NCI-H524 (cell line): ENCODE results near the gene TTC22.
A peak's percentile ranks its signal among the peaks of the same experiment; 100 is the strongest.

Source experiments
- DNase-seq, 2 experiments: peaks; one replicate each; lab custom pipeline; 2025; lab: John Stamatoyannopoulos, UW

Gene TTC22

DNA sequence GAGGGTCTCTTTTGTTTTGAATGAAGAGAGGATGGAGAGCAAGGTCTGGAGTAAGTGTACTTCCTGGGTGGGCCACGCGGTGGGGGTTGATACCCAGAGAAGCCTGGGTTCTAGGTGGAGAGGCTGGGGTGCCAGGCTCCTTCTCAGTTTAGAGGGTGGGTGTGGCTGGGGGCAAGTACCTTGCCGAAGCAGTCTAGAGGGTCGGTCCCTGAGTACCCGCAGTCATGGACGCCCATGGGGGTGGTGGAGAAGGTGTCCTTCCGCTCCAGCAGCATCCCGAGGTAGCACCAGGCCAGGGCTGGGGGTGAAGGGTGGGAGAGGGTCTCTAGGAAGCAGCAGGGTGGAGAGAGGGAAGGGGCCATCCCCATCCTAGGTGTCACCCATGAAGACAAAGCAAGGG is 14.3 kb downstream of the TTC22 start:
- DNase-seq, result no peak

DNA sequence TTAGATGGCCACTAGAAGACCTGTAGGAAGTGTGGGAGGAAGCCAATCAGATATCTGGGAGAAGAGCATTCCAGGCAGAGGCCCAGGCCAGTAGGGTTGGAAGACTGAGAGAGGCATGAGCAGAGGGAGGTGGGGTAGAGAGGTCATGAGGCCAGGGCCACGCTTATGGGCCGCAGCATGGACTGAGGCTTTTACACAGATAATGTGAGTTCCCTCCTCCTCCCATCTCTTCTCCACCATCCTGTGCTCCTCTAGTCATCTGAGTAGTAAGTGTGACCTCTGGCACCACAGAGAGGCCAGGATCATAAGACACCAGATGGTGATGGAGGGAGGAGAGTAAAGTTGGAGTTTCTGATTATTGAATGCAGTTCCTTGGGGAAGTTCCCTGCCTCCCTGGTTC is 17.1 kb downstream of the TTC22 start:
- DNase-seq, result no peak

DNA sequence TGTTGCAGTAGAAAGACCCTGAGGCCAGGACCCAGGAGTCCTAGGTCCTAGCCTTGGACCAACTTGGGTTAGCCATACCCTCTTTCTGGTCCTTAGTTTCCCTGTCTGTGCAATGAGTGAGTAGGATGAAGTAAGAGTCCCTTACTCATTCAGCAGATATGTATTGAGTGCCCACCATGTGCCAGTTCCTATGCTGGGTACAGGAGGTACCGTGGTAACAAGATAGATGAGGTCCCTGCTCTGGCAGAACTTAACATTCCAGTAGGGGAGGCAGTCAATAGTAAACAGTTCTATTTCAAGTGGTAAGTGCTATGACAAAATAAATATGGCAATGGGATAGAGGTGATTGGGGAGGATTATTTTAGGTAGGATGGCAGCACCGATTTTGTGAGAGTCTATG is 18.5 kb downstream of the TTC22 start:
- DNase-seq, result no peak

DNA sequence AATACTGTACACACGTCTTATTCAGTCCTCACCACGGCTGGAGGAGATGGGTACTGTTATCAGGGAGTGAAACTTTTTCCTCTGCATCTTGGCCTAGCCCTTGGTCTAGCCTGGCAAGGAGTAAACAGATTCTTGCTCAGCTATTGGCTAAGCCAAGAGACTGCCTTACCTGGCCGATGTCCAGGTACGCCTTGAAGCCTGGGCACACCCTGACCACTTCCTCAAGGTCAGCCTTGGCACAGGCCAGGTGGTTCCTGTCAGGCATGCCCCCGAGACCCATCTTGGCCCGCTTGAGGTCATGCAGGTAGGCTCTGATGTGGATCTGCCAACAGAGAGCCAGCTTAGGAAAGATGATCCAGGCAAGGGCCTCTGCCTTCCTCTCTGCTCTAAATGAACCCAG is 19.0 kb downstream of the TTC22 start:
- no peak for DNase-seq

DNA sequence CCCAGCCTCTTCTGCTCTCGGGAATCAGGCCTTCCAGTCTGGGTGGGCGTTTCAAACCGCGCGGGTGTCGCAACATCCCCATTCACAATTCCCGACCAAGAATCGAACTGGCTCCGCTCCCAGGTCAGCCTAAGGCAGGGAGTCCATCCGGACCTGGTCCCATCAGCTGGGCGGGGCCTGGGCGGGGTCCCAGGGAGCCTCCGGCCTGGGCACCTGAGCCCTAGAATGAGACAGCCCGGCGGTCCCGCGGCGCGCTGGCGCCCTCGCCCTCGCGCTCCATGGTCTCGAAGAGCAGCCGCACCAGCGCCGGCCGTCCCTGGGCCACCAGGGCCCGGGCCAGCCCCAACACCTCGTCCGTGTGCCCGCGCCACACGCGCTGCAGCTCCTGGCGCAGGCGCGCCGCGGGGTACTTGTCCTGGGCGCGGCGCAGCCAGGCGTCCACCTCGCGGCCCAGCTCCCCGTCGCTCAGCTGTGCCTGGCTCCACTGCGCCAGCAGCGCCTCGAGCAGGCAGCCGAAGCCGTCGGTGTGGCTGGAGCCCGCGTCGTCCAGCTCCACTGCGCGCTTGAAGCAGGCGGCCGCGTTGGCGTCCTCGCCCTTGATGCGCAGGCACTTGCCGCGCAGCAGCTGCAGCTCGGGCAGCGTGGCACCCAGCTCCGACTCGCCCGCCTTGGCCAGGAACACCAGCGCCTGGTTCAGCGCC is 19.9 kb downstream of the TTC22 start:
- DNase-seq, result peak in 1 of 2 experiments; percentile 54

DNA sequence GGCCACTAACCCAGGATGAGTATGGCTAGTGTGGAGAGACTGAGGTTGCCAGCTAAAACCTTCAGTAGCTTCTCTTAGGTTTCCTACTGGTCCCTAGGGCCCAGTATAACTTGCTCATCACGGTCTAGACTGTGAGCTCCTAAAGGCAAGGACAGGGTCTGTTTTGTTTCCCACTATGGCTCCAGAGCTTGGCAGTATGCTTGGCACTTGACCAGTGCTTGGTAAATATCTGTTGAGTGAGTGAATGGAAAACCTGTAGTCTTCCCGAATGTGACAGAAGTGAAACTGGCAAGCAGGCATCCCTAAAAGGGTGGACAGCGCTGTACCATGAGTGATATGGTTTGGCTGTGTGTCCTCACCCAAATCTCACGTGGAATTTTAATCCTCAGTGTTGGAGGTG is 23.7 kb downstream of the TTC22 start:
- DNase-seq, result no peak

DNA sequence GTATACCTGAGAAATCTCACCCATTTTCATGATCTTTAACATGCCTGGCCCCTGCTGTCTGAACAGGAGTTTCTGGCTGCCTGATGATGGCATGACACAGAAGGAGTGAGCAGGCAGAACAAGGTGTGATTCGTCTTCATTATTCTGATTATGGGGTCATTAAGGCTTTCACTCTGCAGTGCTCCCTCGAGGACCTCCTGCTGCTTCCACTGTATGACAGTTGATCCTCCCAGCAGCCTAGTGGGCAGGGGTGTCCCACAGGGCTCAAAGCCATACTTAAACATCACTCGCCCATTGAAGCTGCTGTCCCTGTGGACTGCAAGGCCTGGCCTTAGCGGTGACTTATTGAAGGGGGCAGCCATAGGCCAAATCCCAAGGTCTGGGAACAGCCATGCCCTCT is 24.1 kb downstream of the TTC22 start:
- no peak for DNase-seq

DNA sequence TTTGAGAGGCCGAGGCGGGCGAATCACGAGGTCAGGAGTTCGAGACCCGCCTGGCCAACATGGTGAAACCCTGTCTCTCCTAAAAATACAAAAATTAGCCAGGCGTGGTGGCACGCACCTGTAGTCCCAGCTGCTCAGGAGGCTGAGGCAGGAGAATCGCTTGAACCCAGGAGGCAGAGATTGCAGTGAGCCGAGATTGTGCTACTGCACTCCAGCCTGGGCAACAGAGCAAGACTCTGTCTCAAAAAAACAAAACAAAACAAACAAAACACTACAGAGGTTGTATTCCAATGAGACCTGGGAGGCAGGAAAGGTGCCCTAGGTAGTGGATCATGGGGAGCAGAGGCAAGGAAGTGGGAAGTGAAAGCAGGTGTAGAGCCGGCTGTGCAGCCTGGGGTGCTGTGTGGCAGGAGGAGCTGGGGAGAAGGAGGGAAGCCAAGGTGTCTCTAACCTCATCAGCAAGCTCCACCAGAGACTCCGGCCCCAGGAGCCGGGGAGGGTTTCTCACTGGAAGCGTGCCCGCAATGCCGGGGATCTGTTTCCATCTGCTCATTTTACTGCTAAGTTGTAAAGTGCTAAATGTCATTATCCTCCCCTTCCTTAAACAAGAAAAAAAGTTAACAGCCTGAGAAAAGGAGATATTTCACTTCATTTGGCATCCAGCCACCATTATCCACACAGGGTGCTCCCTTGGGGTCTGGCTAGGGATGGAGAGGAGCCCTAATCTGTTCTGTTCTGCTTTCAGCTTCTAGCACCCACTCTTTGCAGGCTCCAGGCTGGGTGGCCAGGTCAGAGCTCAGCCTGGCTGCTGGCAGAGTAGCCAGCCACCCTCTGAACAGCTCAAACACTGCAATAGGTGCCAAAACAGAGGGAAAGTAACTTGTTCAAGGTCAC is 25.0 kb downstream of the TTC22 start:
- peak; percentile 13 to 60 for DNase-seq

DNA sequence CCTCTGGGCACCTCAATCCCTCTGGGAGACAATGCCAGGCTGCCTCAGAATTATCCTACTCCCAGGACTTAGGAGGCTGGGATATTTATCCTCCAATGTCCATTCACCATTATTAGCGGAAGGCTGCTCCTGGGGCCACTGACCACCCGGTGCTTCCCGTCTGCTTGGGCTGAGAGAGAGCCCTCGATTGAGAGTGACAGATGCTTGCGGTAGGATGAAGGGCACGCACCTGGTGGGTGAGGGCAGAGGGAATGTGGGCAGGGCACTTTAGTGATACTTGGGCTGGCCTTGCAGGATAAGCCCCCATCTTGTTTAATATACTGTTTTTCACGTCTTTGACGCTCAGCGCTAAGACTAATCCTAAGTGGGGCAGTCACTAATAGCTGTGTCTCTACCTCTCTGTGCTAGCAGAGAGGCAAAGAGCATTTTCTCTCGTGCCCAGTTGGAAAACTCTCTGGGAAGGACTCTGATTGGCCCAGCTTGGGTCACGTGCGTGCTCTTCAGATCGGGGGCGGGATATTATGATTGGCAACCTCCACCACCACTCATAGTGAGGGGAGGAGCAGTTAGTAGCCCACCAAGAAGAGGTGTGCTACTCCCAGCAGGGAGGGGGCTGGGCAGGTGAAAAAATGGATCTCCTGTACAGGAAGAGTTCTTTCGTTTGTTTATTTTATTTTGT is 26.2 kb downstream of the TTC22 start:
- DNase-seq, result peak; percentile 83 to 88

DNA sequence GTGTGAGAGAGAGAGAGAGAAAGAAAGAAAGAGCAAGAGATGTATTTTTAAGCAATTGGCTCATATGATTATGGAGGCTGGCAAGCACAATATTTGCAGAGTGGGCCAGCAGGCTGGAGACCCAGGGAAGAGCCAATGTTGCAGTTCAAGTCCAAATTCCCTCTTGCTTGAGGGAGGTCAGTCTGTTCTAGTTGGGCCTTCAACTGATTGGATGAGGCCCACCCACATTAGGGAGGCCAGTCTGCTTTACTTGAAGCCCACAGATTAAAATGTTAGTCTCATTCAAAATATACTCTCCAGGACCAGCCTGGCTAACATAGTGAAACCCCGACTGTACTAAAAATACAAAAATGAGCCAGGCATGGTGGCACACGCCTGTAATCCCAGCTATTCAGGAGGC is 28.2 kb downstream of the TTC22 start:
- no peak for DNase-seq

DNA sequence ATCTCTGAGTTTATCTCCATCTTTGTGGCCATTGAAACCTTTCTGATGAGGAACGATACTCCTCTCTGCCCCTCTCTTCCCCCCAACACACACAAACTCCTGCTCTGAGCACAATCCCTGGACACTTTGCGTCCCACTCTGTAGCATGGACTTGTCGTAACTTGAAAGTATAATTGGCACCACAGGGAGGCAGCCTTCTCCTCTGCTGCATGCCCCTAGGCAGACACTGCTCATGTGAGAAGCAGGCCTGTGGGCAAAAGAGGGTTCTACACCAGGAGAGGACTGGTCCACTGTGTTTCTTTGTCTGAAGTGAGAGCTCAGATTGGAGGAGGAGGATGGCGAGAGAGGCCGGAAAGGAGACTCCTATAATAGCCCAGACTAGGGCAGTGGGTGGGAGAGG is 33.0 kb downstream of the TTC22 start:
- peak in 1 of 2 experiments; percentile 5 for DNase-seq

DNA sequence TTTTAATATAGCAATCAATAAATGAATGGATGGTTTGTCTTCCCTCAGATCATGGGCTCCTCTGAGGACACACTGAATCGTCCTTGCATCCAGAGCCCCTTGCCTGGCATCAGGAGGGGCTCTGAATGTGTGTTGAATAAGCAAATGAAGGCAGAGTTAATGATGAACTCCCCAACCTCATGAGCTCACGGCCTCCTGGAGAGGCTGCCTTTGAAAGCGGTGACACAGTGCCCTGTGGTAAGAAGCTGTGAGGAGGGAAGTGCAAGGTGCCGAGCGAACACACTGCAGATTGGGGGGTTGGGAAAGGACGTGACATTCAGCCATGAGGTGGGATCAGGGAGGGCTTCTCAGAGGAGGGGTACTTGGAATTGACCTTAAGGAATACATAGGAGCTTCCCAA is 33.6 kb downstream of the TTC22 start:
- no peak for DNase-seq

DNA sequence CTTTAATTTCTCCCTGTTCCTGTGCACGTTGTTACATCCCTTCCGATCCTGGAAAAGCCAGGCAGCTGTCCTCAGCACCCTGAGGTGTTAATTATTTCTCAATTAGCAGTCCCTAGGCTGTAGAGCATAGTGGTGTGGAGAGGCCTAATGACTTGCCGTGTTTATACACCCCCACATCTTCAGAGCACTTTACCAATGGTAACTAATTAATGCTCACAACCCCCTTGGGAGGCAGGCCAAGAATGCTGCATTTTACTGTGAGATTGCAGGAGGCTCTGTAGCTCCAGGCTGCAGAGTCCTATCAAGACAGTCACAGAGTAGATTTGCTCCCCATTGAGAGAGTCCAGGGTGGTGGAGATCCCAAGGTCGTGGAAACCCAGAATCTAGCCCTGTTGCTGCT is 34.4 kb downstream of the TTC22 start:
- DNase-seq, result no peak

DNA sequence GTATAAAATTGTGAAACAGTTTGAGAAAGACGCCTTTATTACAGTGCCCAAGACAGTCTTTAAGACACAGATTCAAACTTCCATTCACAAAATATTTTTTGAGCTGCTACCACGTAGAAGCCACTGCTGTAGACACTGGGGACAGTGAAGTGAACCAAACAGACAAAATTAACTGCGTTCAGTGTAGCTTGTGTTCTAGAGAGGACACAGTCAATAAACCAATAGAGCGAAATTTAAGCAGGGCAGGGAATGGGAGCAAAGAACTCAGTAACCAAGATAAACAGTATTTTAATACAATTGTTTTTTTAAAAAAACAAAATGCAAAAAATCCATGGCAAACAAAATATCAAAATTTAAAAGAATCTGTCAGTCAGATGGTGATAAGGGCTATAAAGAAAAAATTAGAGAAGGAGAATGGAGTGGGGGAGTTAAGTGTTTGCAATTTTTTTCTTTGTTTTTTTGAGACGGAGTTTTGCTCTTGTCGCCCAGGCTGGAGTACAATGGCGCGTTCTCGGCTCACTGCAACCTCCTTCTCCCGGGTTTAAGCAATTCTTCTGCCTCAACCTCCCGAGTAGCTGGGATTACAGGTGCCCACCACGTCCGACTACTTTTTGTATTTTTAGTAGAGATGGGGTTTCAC is 36.1 kb downstream of the TTC22 start:
- no peak for DNase-seq

DNA sequence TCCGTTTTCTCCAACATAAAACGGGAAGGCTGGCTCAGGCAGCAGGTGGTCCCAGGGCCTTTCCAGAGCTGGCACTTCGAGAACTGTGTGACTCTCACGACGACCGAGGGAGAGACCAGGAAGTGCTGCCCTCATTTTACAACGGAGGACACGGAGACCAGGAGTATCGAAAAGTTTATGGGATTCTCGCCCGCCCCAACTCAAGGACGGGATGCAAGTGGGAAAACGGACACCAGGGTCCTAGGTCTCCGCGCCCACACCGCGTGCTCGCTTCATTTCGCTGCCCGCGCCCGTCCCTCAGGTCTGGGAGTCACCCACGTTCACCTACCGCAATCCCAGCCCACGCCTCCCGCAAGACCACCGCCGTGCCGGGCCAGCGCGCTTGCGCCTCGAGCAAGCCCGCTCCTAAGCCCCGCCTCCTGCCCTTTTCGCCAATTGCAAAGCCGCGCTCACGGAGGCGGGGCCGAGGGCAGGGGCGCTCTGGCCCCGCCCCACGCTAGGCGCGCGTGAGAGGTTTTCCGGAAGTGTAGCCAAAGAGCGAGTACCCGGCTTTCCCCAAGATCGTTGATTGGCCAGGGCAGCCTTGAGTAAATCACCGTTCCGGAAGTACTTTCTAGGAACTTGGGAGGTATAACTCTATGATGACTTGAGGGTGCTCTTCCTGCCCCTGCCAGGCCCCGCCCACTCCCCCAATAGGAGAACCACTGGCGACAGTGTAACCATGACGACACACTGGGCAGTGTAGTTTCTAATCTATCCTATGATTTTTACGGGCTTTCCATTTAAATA is 36.8 kb downstream of the TTC22 start, which contains the start of gene PARS2:
TSS of gene PARS2 (minus strand) at position 391 of the 789 bp plus-strand sequence. CDS start 5,362 bp downstream, outside the sequence.
- peak; percentile 97 to 99 for DNase-seq

DNA sequence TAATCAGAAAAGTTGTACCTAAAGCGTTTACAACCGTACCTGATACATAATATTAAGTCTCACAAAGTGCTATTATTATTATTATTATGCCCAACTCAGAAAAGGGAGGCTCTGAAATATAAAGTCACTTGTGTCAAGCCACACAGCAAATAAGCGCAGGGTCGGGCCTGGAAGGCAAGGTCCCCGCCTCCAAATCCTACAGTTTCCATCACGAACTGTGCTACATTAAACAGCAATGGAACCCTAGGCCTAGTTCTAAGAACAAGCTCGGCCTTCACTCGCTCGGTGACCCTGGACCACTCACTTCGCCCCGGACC is 37.3 kb downstream of the TTC22 start:
- no peak for DNase-seq

DNA sequence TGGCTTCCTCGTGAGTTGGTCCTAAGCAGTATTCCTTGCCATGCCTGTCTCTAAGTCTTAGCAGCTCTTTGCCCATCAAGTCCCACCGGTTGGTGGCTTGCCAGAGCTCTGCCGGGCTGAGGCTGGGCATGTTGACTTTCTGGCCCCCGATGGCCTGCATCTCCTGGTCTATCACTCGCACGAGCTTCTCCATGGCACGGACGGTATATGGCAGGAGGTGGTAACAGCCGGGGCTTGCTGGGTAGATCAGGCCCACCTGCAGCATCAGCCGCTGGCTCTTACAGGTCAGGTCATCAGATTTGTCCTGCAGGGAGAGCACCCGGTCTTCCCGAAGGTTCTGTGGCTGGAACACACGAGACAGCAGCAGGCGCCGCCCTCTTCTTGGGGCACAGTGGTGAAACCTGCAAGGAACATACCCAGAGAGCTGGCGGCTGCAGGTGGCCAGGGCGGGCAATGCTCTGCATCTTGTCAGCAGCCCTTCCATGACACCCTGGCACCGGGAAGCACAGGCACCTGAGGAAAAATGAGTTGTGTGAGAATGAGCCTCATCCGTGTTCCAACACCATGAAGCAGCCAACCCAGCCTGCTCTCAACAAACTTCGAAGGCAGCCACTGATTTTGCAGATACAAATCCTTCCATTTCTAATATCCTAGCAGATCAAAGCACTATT is 42.3 kb downstream of the TTC22 start:
- no peak for DNase-seq

DNA sequence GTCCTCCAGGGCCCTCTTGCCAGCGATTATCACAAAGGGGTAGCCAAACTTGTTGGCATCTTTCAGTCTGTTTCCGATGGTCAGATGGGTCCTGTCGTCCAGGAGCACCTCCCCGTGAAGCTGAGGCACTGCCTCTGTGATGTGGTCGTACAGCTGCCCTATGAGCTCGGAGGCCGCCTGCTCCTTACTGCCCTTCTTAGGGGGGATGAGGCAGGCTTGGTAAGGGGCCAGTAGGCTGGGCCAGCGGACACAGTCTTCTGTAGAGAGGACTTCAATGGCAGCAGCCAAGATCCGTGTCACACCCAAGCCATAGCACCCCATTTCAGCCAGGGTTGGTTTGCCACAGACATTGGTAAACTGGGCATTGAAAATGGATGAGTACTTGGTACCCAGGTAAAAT is 43.3 kb downstream of the TTC22 start:
- DNase-seq, result no peak

DNA sequence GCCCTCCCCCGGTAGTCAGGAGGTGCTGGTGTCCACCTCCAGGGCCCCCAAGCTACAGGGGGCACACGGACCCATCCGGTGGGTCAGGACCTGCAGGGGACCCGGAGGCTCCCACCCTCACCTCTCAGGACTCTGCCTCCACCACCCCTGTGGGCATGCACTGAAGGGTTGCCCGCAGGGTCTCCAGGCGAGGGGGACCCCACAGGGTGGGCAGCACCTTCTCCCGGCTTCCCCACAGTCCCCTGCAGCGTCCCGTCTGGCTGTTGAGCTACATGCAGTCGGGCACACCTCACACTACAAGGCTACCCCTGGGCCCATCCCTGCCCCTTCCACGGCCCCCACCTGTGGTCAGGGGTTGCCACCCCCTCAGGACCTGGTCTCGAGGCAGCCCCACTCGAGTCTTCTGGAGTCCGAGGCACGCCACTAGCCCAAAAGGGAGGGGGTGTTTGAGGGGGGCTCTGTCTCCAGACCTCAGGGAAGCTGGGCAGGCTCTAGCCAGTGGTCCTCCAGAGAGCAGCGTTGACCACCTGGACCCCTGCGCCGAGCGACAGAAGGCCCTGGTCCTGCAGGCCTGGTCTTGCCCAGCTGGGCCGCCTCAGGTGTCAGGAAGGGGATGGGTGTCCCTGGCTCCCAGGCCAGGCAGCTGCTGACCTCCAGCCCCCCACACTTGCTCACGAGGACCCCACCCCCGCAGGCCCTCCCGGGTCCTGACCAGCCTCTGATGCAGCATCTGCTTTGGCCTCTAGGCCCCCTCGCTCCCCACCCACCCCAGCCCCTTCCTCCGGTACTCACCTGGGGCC is 46.4 kb downstream of the TTC22 start:
- no peak for DNase-seq

DNA sequence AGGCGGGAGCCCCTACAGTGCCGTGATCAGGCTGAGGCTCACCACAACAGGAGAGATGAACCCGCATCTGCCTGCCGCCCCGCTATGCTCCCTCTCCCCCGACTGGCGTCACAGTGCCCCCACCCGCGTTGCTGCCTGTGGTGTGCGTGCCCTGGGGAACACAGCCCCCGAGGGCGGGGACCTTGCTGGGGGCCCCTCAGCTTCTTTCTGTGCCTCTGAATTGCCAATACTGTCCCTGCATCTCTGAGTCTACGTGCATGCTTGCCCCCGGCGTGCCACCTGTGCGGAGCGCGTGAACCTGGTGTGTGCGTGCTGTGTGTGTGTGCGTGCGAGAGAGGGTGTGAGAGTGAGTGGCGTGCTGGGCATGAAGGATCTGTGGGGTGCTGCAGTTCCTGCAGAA is 47.1 kb downstream of the TTC22 start:
- DNase-seq, result no peak
